GM23248 (cell line): Measurements from ENCODE around the gene CLDN5.

Experiments used
- EZH2 ChIP-seq: fragments of 200-600 bp; sonication (generic); IDR thresholded peaks from 2 replicates; pipeline ENCODE4 v1.6.1; 2018; ENCODE audit warnings: antibody characterized with exemption, mild to moderate bottlenecking; ENCODE audit not compliant: insufficient read depth, poor library complexity, severe bottlenecking
- EZH2phosphoT487 ChIP-seq: fragments of 200-600 bp; sonication (generic); IDR thresholded peaks from 2 replicates; pipeline ENCODE4 v1.6.1; 2018; ENCODE audit warnings: antibody characterized with exemption, moderate library complexity, mild to moderate bottlenecking, low read depth; ENCODE audit not compliant: insufficient read depth

DNA sequence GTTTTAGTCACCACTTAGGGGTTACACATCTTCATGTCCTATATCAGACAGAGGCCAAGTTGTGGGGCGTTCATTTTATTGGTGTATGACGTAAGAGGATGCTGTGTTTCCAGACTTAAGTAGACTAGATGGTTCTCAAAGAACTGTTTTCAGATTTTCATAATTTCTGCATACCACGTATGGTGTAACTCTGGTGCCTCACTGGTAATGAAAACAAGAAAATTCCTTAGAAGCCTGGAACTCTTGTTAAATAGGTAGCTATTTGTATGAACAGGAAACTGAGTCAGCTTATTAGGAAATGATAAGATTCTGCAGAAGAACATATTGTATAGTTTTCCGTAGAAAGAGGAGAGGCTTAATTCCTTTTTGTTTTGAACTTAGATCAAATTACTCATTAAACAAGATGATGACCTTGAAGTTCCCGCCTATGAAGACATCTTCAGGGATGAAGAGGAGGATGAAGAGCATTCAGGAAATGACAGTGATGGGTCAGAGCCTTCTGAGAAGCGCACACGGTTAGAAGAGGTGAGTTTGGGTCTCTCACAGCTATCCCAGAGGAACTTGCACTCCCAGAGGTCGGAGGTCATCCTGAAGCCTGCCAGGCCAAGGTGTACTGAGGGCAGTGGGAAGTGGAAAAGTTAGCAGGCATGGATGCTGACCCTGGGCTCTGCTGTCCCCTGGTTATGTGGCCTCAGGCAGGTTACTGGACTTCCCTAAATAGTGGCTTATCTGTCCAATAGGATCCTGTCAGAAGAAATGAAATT, 40.5 kb downstream of the CLDN5 start:
- TF ChIP-seq EZH2 (no peak), EZH2phosphoT487 (no peak)
